ENCODE data around the gene RBM19.

- no peak for TF ChIP-seq EZH2 (IDR thresholded peaks at IDR 0.05; ENCODE audit: borderline replicate concordance, low read length)
- no peak for TF ChIP-seq CTCF (conservative IDR thresholded peaks at IDR 0.05 in 1 of 2, IDR thresholded peaks at IDR 0.05 in 1 of 2; ENCODE audit: extremely low read depth in 1 of 2, insufficient read depth in 1 of 2, low read depth in 1 of 2, low read length in 2 of 2)
Measured at GRCh38 chr12:114000861-114001260, 34.7 kb upstream of the RBM19 start.
